HEK293 (cell line): ENCODE data around the gene SPANXN3.

Experiments used
- CTCF ChIA-PET: fragments of 350-600 bp; formaldehyde crosslinking; extraction: SDS; loops from one replicate; lab custom pipeline; 2021; ENCODE audit warnings: antibody characterized with exemption; lab: Yijun Ruan, JAX
- POLR2A ChIA-PET: fragments of 300-600 bp; formaldehyde crosslinking; extraction: SDS; loops from one replicate; lab custom pipeline; 2020; ENCODE audit warnings: antibody characterized with exemption, inconsistent platforms; lab: Yijun Ruan, JAX
- H3K27ac ChIP-seq: fragments of 200-500 bp; sonication (Bioruptor generic); 2 replicates; pipeline ENCODE4 v1.5.1; 2014; ENCODE audit warnings: low read depth, low read length, control low read depth, inconsistent platforms; ENCODE audit errors: extremely low read depth
- H3K36me3 ChIP-seq, 2 experiments: fragments of 200-500 bp in 1 of 2; sonication (Bioruptor generic) in 1 of 2; 1 replicate in 1 of 2; 2 replicates in 1 of 2; pipeline ENCODE4 v1.5.1; 2014 to 2017; ENCODE audit warnings: inconsistent platforms in 2 of 2, low read length in 2 of 2; ENCODE audit not compliant: control insufficient read depth in 2 of 2, insufficient read depth in 1 of 2
- H3K4me1 ChIP-seq: fragments of 200-500 bp; sonication (Bioruptor generic); 2 replicates; pipeline ENCODE4 v1.5.1; 2014; ENCODE audit warnings: mild to moderate bottlenecking, low read length, inconsistent platforms; ENCODE audit not compliant: control insufficient read depth, insufficient read depth
- H3K4me3 ChIP-seq: 2 replicates; pipeline ENCODE4 v1.5.1; 2011; ENCODE audit warnings: low read depth, mild to moderate bottlenecking, control low read depth, low read length, moderate library complexity
- H3K9me3 ChIP-seq: fragments of 200-500 bp; sonication (Bioruptor generic); 2 replicates; pipeline ENCODE4 v1.5.1; 2014; ENCODE audit warnings: low read depth, low read length, inconsistent platforms; ENCODE audit not compliant: control insufficient read depth, insufficient read depth
- KLF1 ChIP-seq: fragments of 450-650 bp; formaldehyde crosslinking; IDR thresholded peaks from 2 replicates; pipeline ENCODE4 v1.5.1; 2016; ENCODE audit warnings: missing biosample characterization, missing genetic modification characterization
- KLF16 ChIP-seq: fragments of 450-650 bp; formaldehyde crosslinking; IDR thresholded peaks from 2 replicates; pipeline ENCODE4 v1.5.1; 2017; ENCODE audit warnings: missing biosample characterization, missing genetic modification characterization
- KLF7 ChIP-seq: fragments of 450-650 bp; formaldehyde crosslinking; IDR thresholded peaks from 2 replicates; pipeline ENCODE4 v1.5.1; 2016; ENCODE audit warnings: missing biosample characterization, missing genetic modification characterization, borderline replicate concordance
- SETDB1 ChIP-seq: IDR thresholded peaks from one replicate; pipeline ENCODE4 v1.6.1; 2017; ENCODE audit warnings: mild to moderate bottlenecking, low read length, moderate library complexity, mixed read lengths; ENCODE audit not compliant: insufficient read length
- ZBTB11 ChIP-seq: fragments of 450-650 bp; formaldehyde crosslinking; conservative IDR thresholded peaks from 2 replicates; pipeline ENCODE4 v1.5.1; 2016; ENCODE audit warnings: low read depth, missing biosample characterization, missing genetic modification characterization
- ZBTB8A ChIP-seq: fragments of 450-650 bp; formaldehyde crosslinking; IDR thresholded peaks from 2 replicates; pipeline ENCODE4 v1.5.1; 2016; ENCODE audit warnings: missing biosample characterization, missing genetic modification characterization
- ZEB2 ChIP-seq: fragments of 450-650 bp; formaldehyde crosslinking; IDR thresholded peaks from 2 replicates; pipeline ENCODE4 v1.5.1; 2016; ENCODE audit warnings: missing biosample characterization, missing genetic modification characterization
- ZFP41 ChIP-seq: fragments of 450-650 bp; formaldehyde crosslinking; IDR thresholded peaks from 2 replicates; pipeline ENCODE4 v1.5.1; 2016; ENCODE audit warnings: missing biosample characterization, missing genetic modification characterization, borderline replicate concordance
- ZNF184 ChIP-seq: fragments of 450-650 bp; IDR thresholded peaks from 2 replicates; pipeline ENCODE4 v1.5.1; 2018; ENCODE audit warnings: missing biosample characterization, mild to moderate bottlenecking, missing genetic modification characterization
- ZNF211 ChIP-seq: fragments of 450-650 bp; formaldehyde crosslinking; IDR thresholded peaks from 2 replicates; pipeline ENCODE4 v1.5.1; 2016; ENCODE audit warnings: low read depth, missing biosample characterization, missing genetic modification characterization
- ZNF280D ChIP-seq: fragments of 450-650 bp; formaldehyde crosslinking; IDR thresholded peaks from 2 replicates; pipeline ENCODE4 v1.5.1; 2016; ENCODE audit warnings: missing biosample characterization, missing genetic modification characterization
- ZNF341 ChIP-seq: fragments of 450-650 bp; formaldehyde crosslinking; IDR thresholded peaks from 2 replicates; pipeline ENCODE4; 2016; ENCODE audit warnings: low read depth, missing biosample characterization, missing genetic modification characterization
- ZNF544 ChIP-seq: fragments of 450-650 bp; formaldehyde crosslinking; IDR thresholded peaks from 2 replicates; pipeline ENCODE4 v1.5.0; 2017; ENCODE audit warnings: missing biosample characterization, missing genetic modification characterization
- ZNF585B ChIP-seq: fragments of 450-650 bp; formaldehyde crosslinking; IDR thresholded peaks from 2 replicates; pipeline ENCODE4 v1.5.1; 2016; ENCODE audit warnings: missing biosample characterization, missing genetic modification characterization
- ZNF658 ChIP-seq: fragments of 450-650 bp; formaldehyde crosslinking; IDR thresholded peaks from 2 replicates; pipeline ENCODE4; 2016; ENCODE audit warnings: missing biosample characterization, missing genetic modification characterization
- ZNF677 ChIP-seq: fragments of 450-650 bp; IDR thresholded peaks from 2 replicates; pipeline ENCODE4 v1.5.0; 2018; ENCODE audit warnings: missing biosample characterization, mild to moderate bottlenecking, missing genetic modification characterization, moderate library complexity
- ZNF791 ChIP-seq: fragments of 450-650 bp; formaldehyde crosslinking; IDR thresholded peaks from 2 replicates; pipeline ENCODE4 v1.5.1; 2016; ENCODE audit warnings: missing biosample characterization, missing genetic modification characterization
- ZXDB ChIP-seq: fragments of 450-650 bp; formaldehyde crosslinking; IDR thresholded peaks from 2 replicates; pipeline ENCODE4 v1.5.1; 2016; ENCODE audit warnings: missing biosample characterization, missing genetic modification characterization
- TF ChIP-seq, protein P1 (sequence below): fragments of 450-650 bp; formaldehyde crosslinking; IDR thresholded peaks from 2 replicates; pipeline ENCODE4 v1.5.1; 2016; ENCODE audit warnings: missing biosample characterization, missing genetic modification characterization
- TF ChIP-seq, protein P2 (sequence below): fragments of 450-650 bp; formaldehyde crosslinking; optimal IDR thresholded peaks from 2 replicates; pipeline ENCODE3; 2016; ENCODE audit warnings: missing biosample characterization, mild to moderate bottlenecking, missing genetic modification characterization
- TF ChIP-seq, protein P3 (sequence below): fragments of 450-650 bp; formaldehyde crosslinking; IDR thresholded peaks from 2 replicates; pipeline ENCODE4 v1.5.1; 2017; ENCODE audit warnings: missing biosample characterization, missing genetic modification characterization

The SPANXN3 gene

DNA sequence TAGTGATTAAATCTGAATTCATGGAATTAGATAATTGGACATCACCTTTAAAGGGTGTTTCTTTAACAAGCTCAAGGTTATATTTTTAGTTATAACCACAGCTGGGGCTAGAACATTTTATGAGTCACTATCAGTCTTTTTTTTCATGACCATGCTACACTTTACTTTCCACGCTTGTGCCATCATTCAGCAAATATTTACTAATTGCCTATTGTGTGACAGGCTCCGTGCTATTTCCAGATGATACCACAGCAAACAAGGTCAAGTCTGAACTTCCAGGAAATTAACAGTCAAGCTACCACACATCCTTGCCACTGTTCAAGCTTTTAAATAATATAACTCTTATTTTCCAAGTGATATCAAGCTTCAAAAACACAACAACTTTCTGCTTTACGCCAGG is 16.5 kb downstream of the SPANXN3 start (continued):
- no peak for TF ChIP-seq ZBTB11 (tag by site-specific recombination)
- TF ChIP-seq KLF16: no peak
- TF ChIP-seq SETDB1: no peak
- TF ChIP-seq ZNF791 (tag by site-specific recombination): no peak
- no peak for TF ChIP-seq ZXDB

DNA sequence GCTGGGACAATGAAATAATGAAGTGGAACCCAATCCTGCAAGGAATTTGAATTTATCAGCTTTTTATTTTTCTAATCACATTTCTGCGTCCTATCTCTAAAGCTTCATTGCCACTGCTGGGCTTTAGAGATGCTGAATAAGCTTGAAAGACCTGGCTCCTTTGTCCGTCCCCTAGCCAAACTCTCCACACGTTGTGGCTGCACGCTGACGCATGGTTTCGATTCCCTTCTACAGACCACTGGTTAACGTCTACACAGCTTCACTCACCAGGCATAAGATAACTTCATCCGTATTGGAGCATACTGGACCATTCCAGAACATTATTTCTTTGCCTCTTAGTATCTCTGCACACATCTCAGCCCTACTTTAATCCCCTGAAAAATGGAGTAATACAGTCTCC is 31.2 kb downstream of the SPANXN3 start:
- POLR2A ChIA-PET: no interaction called here

GRCh38 chrX:143476751-143477150 is 40.5 kb downstream of the SPANXN3 start:
- TF ChIP-seq ZNF280D (tag by site-specific recombination): no peak
- no peak for TF ChIP-seq ZNF184 (tag by site-specific recombination)
- no peak for TF ChIP-seq KLF1
- TF ChIP-seq ZEB2 (tag by site-specific recombination): no peak
- no peak for TF ChIP-seq ZNF585B
- no peak for TF ChIP-seq KLF7
- TF ChIP-seq, protein P1, sequence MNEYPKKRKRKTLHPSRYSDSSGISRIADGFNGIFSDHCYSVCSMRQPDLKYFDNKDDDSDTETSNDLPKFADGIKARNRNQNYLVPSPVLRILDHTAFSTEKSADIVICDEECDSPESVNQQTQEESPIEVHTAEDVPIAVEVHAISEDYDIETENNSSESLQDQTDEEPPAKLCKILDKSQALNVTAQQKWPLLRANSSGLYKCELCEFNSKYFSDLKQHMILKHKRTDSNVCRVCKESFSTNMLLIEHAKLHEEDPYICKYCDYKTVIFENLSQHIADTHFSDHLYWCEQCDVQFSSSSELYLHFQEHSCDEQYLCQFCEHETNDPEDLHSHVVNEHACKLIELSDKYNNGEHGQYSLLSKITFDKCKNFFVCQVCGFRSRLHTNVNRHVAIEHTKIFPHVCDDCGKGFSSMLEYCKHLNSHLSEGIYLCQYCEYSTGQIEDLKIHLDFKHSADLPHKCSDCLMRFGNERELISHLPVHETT (tag by site-specific recombination): no peak
- no peak for TF ChIP-seq ZNF544 (tag by site-specific recombination)
- no peak for TF ChIP-seq ZNF211
- no peak for TF ChIP-seq ZBTB8A (tag by site-specific recombination)
- no peak for TF ChIP-seq ZNF677
- TF ChIP-seq ZNF658 (tag by site-specific recombination): no peak
- no peak for TF ChIP-seq ZNF341 (tag by site-specific recombination)
- TF ChIP-seq ZFP41 (tag by site-specific recombination): no peak
- TF ChIP-seq, protein P2, sequence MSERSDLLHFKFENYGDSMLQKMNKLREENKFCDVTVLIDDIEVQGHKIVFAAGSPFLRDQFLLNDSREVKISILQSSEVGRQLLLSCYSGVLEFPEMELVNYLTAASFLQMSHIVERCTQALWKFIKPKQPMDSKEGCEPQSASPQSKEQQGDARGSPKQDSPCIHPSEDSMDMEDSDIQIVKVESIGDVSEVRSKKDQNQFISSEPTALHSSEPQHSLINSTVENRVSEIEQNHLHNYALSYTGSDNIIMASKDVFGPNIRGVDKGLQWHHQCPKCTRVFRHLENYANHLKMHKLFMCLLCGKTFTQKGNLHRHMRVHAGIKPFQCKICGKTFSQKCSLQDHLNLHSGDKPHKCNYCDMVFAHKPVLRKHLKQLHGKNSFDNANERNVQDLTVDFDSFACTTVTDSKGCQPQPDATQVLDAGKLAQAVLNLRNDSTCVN (tag by site-specific recombination): no peak
- H3K36me3 ChIP-seq: no peaks in the 10 kb centered on the region
- H3K9me3 ChIP-seq: no peaks in the 10 kb centered on the region
- H3K27ac ChIP-seq: no peak overlapping the region
- CTCF ChIA-PET: no interaction called here
- POLR2A ChIA-PET: no interaction called here
- no peaks in the 10 kb centered on the region for H3K4me1 ChIP-seq
- H3K4me3 ChIP-seq: no peak overlapping the region

More for the DNA sequence above, 31.2 kb downstream of the SPANXN3 start:
- no peaks in the 10 kb centered on the region for H3K9me3 ChIP-seq
- no peak overlapping the region for H3K4me3 ChIP-seq
- CTCF ChIA-PET: no interaction called here
- no peaks in the 10 kb centered on the region for H3K36me3 ChIP-seq
- no peak overlapping the region for H3K27ac ChIP-seq
- no peaks in the 10 kb centered on the region for H3K4me1 ChIP-seq
- TF ChIP-seq, protein P3, sequence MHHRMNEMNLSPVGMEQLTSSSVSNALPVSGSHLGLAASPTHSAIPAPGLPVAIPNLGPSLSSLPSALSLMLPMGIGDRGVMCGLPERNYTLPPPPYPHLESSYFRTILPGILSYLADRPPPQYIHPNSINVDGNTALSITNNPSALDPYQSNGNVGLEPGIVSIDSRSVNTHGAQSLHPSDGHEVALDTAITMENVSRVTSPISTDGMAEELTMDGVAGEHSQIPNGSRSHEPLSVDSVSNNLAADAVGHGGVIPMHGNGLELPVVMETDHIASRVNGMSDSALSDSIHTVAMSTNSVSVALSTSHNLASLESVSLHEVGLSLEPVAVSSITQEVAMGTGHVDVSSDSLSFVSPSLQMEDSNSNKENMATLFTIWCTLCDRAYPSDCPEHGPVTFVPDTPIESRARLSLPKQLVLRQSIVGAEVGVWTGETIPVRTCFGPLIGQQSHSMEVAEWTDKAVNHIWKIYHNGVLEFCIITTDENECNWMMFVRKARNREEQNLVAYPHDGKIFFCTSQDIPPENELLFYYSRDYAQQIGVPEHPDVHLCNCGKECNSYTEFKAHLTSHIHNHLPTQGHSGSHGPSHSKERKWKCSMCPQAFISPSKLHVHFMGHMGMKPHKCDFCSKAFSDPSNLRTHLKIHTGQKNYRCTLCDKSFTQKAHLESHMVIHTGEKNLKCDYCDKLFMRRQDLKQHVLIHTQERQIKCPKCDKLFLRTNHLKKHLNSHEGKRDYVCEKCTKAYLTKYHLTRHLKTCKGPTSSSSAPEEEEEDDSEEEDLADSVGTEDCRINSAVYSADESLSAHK (tag by site-specific recombination): no peak
